ENCODE results near the gene NFASC. TPM values are rescaled to one million over a fixed set of nuclear protein-coding genes. Genes with fewer than 3 reads are reported as not detected.

Gene NFASC
- total and polyA plus RNA-seq, 2 donors from 2014 or later = 23.2 to 29.9 TPM

DNA sequence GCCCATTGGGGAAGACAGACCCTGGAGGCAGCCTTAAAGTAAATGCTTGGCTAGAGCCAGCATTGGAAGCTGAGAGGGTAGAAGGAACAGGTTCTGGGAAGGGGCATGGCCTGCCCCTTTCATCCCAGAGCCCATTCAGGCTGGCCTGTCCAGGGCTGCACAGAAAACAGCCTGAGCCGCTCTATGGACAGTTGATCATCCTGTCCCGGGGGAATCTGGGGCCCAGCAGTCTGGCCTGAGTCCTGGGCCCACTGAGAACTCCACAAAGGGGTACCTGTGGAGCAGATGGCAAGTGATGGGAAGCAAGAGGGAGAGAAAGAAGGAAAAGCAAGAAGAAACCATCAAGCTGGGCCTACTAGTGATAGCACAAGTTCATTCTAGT lies 200.4 kb downstream of the NFASC start:
- no peak for FAIRE-seq
- H3K9ac ChIP-seq (ENCODE audit: low read length in 3 of 3) = no peak overlapping the region
- no peaks in the 10 kb centered on the region for H3K4me1 ChIP-seq (ENCODE audit: control insufficient read depth in 2 of 3, insufficient read depth in 2 of 3, low read depth in 1 of 3, low read length in 3 of 3)
- H3K36me3 ChIP-seq (ENCODE audit: control insufficient read depth in 2 of 3, insufficient read depth in 3 of 3, low read length in 3 of 3) = no peaks in the 10 kb centered on the region
- TF ChIP-seq, protein P1, sequence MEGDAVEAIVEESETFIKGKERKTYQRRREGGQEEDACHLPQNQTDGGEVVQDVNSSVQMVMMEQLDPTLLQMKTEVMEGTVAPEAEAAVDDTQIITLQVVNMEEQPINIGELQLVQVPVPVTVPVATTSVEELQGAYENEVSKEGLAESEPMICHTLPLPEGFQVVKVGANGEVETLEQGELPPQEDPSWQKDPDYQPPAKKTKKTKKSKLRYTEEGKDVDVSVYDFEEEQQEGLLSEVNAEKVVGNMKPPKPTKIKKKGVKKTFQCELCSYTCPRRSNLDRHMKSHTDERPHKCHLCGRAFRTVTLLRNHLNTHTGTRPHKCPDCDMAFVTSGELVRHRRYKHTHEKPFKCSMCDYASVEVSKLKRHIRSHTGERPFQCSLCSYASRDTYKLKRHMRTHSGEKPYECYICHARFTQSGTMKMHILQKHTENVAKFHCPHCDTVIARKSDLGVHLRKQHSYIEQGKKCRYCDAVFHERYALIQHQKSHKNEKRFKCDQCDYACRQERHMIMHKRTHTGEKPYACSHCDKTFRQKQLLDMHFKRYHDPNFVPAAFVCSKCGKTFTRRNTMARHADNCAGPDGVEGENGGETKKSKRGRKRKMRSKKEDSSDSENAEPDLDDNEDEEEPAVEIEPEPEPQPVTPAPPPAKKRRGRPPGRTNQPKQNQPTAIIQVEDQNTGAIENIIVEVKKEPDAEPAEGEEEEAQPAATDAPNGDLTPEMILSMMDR (IDR thresholded peaks at IDR 0.05; ENCODE audit: borderline replicate concordance, extremely low read depth, insufficient read depth) = no peak
- DNase-seq = no peak
- no peak overlapping the region for H3K4me3 ChIP-seq (ENCODE audit: low read length in 3 of 3)
- intact Hi-C loops (cut with DNase I) = no loop called here
- no peaks in the 10 kb centered on the region for H3K27me3 ChIP-seq (ENCODE audit: control insufficient read depth, insufficient read depth, low read length)
- no peak overlapping the region for H3K27ac ChIP-seq (ENCODE audit: low read depth in 2 of 2, low read length in 2 of 2)
- no peaks in the 10 kb centered on the region for H3K9me3 ChIP-seq (ENCODE audit: control insufficient read depth in 2 of 3, insufficient read depth in 1 of 3, low read length in 3 of 3)

DNA sequence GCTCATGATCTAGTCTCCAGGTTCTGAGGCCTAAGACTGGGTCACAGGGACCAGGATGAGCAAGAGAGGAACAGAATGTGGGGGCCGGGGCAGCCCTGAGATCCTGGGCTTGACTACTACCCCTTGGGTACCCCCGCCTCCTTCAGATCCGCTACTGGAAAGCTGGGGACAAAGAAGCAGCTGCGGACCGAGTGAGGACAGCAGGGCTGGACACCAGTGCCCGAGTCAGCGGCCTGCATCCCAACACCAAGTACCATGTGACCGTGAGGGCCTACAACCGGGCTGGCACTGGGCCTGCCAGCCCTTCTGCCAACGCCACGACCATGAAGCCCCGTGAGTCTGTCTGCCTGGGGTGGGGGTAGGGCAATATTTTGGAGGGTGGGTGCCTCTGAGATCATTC lies 201.1 kb downstream of the NFASC start:
- H3K4me1 ChIP-seq (ENCODE audit: control insufficient read depth in 2 of 3, insufficient read depth in 2 of 3, low read depth in 1 of 3, low read length in 3 of 3) = no peaks in the 10 kb centered on the region
- TF ChIP-seq, protein P1 (IDR thresholded peaks at IDR 0.05; ENCODE audit: borderline replicate concordance, extremely low read depth, insufficient read depth) = no peak
- intact Hi-C loops (cut with DNase I) = no loop called here
- FAIRE-seq (no peak), DNase-seq (no peak)
- H3K4me3 ChIP-seq (ENCODE audit: low read length in 3 of 3) = no peak overlapping the region
- H3K36me3 ChIP-seq (ENCODE audit: control insufficient read depth in 2 of 3, insufficient read depth in 3 of 3, low read length in 3 of 3) = no peaks in the 10 kb centered on the region
- H3K9ac ChIP-seq (ENCODE audit: low read length in 3 of 3) = no peak overlapping the region
- H3K27ac ChIP-seq (ENCODE audit: low read depth in 2 of 2, low read length in 2 of 2) = no peak overlapping the region
- H3K9me3 ChIP-seq (ENCODE audit: control insufficient read depth in 2 of 3, insufficient read depth in 1 of 3, low read length in 3 of 3) = no peaks in the 10 kb centered on the region
- H3K27me3 ChIP-seq (ENCODE audit: control insufficient read depth, insufficient read depth, low read length) = no peaks in the 10 kb centered on the region

DNA sequence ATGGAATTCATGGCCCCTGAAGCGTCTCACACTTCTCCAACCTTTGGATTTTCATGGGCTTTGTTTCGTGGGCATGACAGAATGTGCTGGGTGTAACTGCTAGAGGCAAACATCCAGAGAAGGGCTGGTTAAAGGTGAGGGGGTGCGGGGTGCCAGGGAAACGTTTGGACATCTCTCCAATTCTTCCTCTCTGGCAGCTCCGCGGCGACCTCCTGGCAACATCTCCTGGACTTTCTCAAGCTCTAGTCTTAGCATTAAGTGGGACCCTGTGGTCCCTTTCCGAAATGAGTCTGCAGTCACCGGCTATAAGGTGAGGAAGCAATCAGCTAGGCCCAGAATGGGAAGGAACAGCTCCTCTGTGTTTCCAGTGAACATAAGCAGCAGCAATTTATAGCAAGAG lies 201.6 kb downstream of the NFASC start:
- no peaks in the 10 kb centered on the region for H3K4me1 ChIP-seq (ENCODE audit: control insufficient read depth in 2 of 3, insufficient read depth in 2 of 3, low read depth in 1 of 3, low read length in 3 of 3)
- H3K9ac ChIP-seq (ENCODE audit: low read length in 3 of 3) = no peak overlapping the region
- TF ChIP-seq, protein P1 (IDR thresholded peaks at IDR 0.05; ENCODE audit: borderline replicate concordance, extremely low read depth, insufficient read depth) = no peak
- DNase-seq (no peak), FAIRE-seq (no peak)
- no peak overlapping the region for H3K4me3 ChIP-seq (ENCODE audit: low read length in 3 of 3)
- H3K27me3 ChIP-seq (ENCODE audit: control insufficient read depth, insufficient read depth, low read length) = no peaks in the 10 kb centered on the region
- intact Hi-C loops (cut with DNase I) = no loop called here
- no peaks in the 10 kb centered on the region for H3K36me3 ChIP-seq (ENCODE audit: control insufficient read depth in 2 of 3, insufficient read depth in 3 of 3, low read length in 3 of 3)
- no peak overlapping the region for H3K27ac ChIP-seq (ENCODE audit: low read depth in 2 of 2, low read length in 2 of 2)
- no peaks in the 10 kb centered on the region for H3K9me3 ChIP-seq (ENCODE audit: control insufficient read depth in 2 of 3, insufficient read depth in 1 of 3, low read length in 3 of 3)

Other genes starting within 250 kb of the NFASC start
- gene LRRN2, start 185.1 kb upstream of the NFASC start, total RNA-seq = 14.4 TPM
- gene LRRN2, start 185.1 kb upstream of the NFASC start, polyA plus RNA-seq (ENCODE audit: insufficient read depth, low read depth, low replicate concordance) = 16.0 TPM
- gene CNTN2, start 172.3 kb downstream of the NFASC start, total RNA-seq = 0.44 TPM
- gene CNTN2, start 172.3 kb downstream of the NFASC start, polyA plus RNA-seq (ENCODE audit: insufficient read depth, low read depth, low replicate concordance) = 0.15 TPM
- 1.7 TPM for gene TMEM81, start 213.6 kb downstream of the NFASC start, total RNA-seq
- gene TMEM81, start 213.6 kb downstream of the NFASC start, polyA plus RNA-seq (ENCODE audit: insufficient read depth, low read depth, low replicate concordance) = 6.1 TPM

Measured in kidney (tissue), 14 donors.